Measurements from ENCODE around the gene FGFR3.

Gene FGFR3

GRCh38 chr4:1790005-1790404 is 3.1 kb upstream of the FGFR3 start:
- H3K9me2 ChIP-seq (ENCODE audit: low read depth, low read length) = no peaks in the 10 kb centered on the region
- no peaks in the 10 kb centered on the region for H3K9me3 ChIP-seq (ENCODE audit: low read length)
- no peak overlapping the region for H3K27ac ChIP-seq (ENCODE audit: low read depth, low read length, poor library complexity, severe bottlenecking)
- H3K4me1 ChIP-seq (ENCODE audit: insufficient read depth, low read length, severe bottlenecking) = no peaks in the 10 kb centered on the region
- no peak overlapping the region for H3K4me3 ChIP-seq (ENCODE audit: low read depth, low read length, poor library complexity, severe bottlenecking)
- no peak overlapping the region for H3K4me2 ChIP-seq (ENCODE audit: low read length)
- H4K20me1 ChIP-seq (ENCODE audit: insufficient read depth, low read length) = no peaks in the 10 kb centered on the region
- H3K9ac ChIP-seq (ENCODE audit: low read length) = no peak overlapping the region
- H3K79me2 ChIP-seq (ENCODE audit: insufficient read depth, low read length) = no peaks in the 10 kb centered on the region
- TF ChIP-seq CTCF (IDR thresholded peaks at IDR 0.05; ENCODE audit: low read length) (no peak), EZH2 (IDR thresholded peaks at IDR 0.05; ENCODE audit: borderline replicate concordance, low read length) (no peak)
- no peaks in the 10 kb centered on the region for H3F3A ChIP-seq (ENCODE audit: insufficient read depth, low read length)
- H3K36me3 ChIP-seq (ENCODE audit: insufficient read depth, low read length) = no peaks in the 10 kb centered on the region
- no peaks in the 10 kb centered on the region for H3K27me3 ChIP-seq (ENCODE audit: insufficient read depth, low read length)
- no peak overlapping the region for H2AFZ ChIP-seq (ENCODE audit: low read length)

DNA sequence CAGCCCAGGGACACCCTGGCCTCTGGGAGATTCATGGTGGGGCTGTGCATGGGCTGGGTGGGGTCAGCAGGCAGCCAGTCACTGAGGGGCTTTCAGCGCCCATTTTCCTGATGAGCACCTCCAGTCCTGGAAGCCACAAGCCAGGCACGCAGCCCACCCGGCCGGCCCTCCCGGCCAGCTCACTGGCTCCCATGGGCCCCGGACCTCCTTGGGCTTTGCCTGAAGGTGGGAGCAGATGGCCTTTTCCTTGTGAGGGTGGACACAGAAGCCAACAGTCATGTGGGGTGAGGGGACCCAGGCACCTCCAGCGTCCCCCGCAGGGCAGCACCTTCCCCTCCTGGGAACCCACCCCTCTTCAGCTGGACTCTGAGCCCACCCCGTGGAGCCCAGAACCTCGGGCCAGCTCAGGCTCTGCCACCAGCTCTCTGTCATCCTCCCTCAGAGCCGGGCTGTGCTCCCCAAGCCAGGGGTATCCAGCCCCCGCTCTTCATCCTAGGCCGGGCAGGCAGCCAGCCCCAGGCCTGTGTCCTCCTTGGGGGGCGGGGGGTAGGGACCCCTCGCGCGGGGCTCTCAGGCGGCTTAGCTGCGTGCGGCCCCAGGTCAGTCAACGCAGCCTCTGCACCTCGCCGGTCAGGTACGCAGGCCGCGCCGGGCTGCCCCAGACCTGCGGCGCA is 798 bp upstream of the FGFR3 start:
- no peaks in the 10 kb centered on the region for H3K79me2 ChIP-seq (ENCODE audit: insufficient read depth, low read length)
- H3K27me3 ChIP-seq (ENCODE audit: insufficient read depth, low read length) = no peaks in the 10 kb centered on the region
- no peaks in the 10 kb centered on the region for H3K9me2 ChIP-seq (ENCODE audit: low read depth, low read length)
- H4K20me1 ChIP-seq (ENCODE audit: insufficient read depth, low read length) = no peaks in the 10 kb centered on the region
- H3K4me2 ChIP-seq (ENCODE audit: low read length) = no peak overlapping the region
- no peaks in the 10 kb centered on the region for H3F3A ChIP-seq (ENCODE audit: insufficient read depth, low read length)
- no peak overlapping the region for H3K9ac ChIP-seq (ENCODE audit: low read length)
- H3K27ac ChIP-seq (ENCODE audit: low read depth, low read length, poor library complexity, severe bottlenecking) = no peak overlapping the region
- H3K36me3 ChIP-seq (ENCODE audit: insufficient read depth, low read length) = no peaks in the 10 kb centered on the region
- H3K4me1 ChIP-seq (ENCODE audit: insufficient read depth, low read length, severe bottlenecking) = no peaks in the 10 kb centered on the region
- TF ChIP-seq EZH2 (IDR thresholded peaks at IDR 0.05; ENCODE audit: borderline replicate concordance, low read length) = no peak
- no peak for TF ChIP-seq CTCF (IDR thresholded peaks at IDR 0.05; ENCODE audit: low read length)
- H3K9me3 ChIP-seq (ENCODE audit: low read length) = no peaks in the 10 kb centered on the region
- H3K4me3 ChIP-seq (ENCODE audit: low read depth, low read length, poor library complexity, severe bottlenecking) = no peak overlapping the region
- no peak overlapping the region for H2AFZ ChIP-seq (ENCODE audit: low read length)

GRCh38 chr4:1793496-1793840 is 375 bp downstream of the FGFR3 start:
- Histone ChIP-seq H3K4me2 (ENCODE audit: low read length) (peak overlapping the region; percentile 39; the same call in 1 of the 2 replicates), H3K4me3 (ENCODE audit: low read depth, low read length, poor library complexity, severe bottlenecking) (peak overlapping the region; percentile 34), H3K9me2 (ENCODE audit: low read depth, low read length) (no peaks in the 10 kb centered on the region), H3K9me3 (ENCODE audit: low read length) (no peaks in the 10 kb centered on the region), H4K20me1 (ENCODE audit: insufficient read depth, low read length) (no peaks in the 10 kb centered on the region), H3K27ac (ENCODE audit: low read depth, low read length, poor library complexity, severe bottlenecking) (no peak overlapping the region), H3K79me2 (ENCODE audit: insufficient read depth, low read length) (no peaks in the 10 kb centered on the region), H3F3A (ENCODE audit: insufficient read depth, low read length) (no peaks in the 10 kb centered on the region), H3K9ac (ENCODE audit: low read length) (no peak overlapping the region), H3K4me1 (ENCODE audit: insufficient read depth, low read length, severe bottlenecking) (no peaks in the 10 kb centered on the region), H3K27me3 (ENCODE audit: insufficient read depth, low read length) (no peaks in the 10 kb centered on the region), H3K36me3 (ENCODE audit: insufficient read depth, low read length) (no peaks in the 10 kb centered on the region), H2AFZ (ENCODE audit: low read length) (no peak overlapping the region)
- TF ChIP-seq EZH2 (IDR thresholded peaks at IDR 0.05; ENCODE audit: borderline replicate concordance, low read length) = no peak
- TF ChIP-seq CTCF (IDR thresholded peaks at IDR 0.05; ENCODE audit: low read length) = no peak
